HCT116 (cell line): ENCODE results near the gene LAMA4.

ENCODE experiments used
- CTCF ChIP-seq, 3 experiments: fragments of 200-600 bp in 1 of 3; sonication (generic) in 1 of 3; IDR thresholded peaks in 2 of 3; conservative IDR thresholded peaks in 1 of 3; 2 replicates each; pipeline ENCODE4 v1.5.1; 2012 to 2017; ENCODE audit warnings: low read depth in 2 of 3, low read length in 2 of 3, antibody characterized with exemption in 1 of 3, borderline replicate concordance in 1 of 3, control low read depth in 1 of 3, mild to moderate bottlenecking in 1 of 3, mixed read lengths in 1 of 3, mixed run types in 1 of 3, moderate library complexity in 1 of 3; ENCODE audit not compliant: insufficient read depth in 1 of 3
- EGR1 ChIP-seq: IDR thresholded peaks from 2 replicates; pipeline ENCODE4 v1.6.1; 2012; ENCODE audit warnings: low read depth
- EZH2 ChIP-seq: fragments of 200-600 bp; sonication (generic); IDR thresholded peaks from 2 replicates; pipeline ENCODE4 v1.6.1; 2017; ENCODE audit warnings: antibody characterized with exemption, mixed run types
- MAX ChIP-seq: IDR thresholded peaks from 2 replicates; pipeline ENCODE4 v1.6.1; 2012
- POLR2A ChIP-seq: IDR thresholded peaks from 2 replicates; pipeline ENCODE4 v1.7.0; 2011; ENCODE audit warnings: borderline replicate concordance; ENCODE audit not compliant: insufficient read depth, insufficient read length; ENCODE audit errors: extremely low read depth
- POLR2AphosphoS5 ChIP-seq: IDR thresholded peaks from 2 replicates; pipeline ENCODE4 v1.6.1; 2011; ENCODE audit warnings: mild to moderate bottlenecking, low read depth, low read length, moderate library complexity
- RAD21 ChIP-seq: IDR thresholded peaks from 2 replicates; pipeline ENCODE4 v1.6.1; 2012; ENCODE audit warnings: low read depth, mild to moderate bottlenecking
- REST ChIP-seq: IDR thresholded peaks from 2 replicates; pipeline ENCODE4 v1.6.1; 2012; ENCODE audit warnings: low read depth
- ZNF274 ChIP-seq: fragments of 200-500 bp; sonication (Bioruptor generic); IDR thresholded peaks from 2 replicates; pipeline ENCODE4 v1.6.1; 2014; ENCODE audit warnings: mild to moderate bottlenecking, low read depth, low read length, inconsistent platforms

- TF ChIP-seq CTCF (IDR thresholded peaks at IDR 0.05 in 2 of 3, conservative IDR thresholded peaks at IDR 0.05 in 1 of 3; ENCODE audit: borderline replicate concordance in 1 of 3, insufficient read depth in 1 of 3, low read depth in 2 of 3, low read length in 2 of 3) (no peak), EZH2 (no peak), RAD21 (no peak), POLR2A (no peak), EGR1 (no peak), MAX (no peak), ZNF274 (no peak), REST (no peak), POLR2AphosphoS5 (no peak)
These were observed 61.2 kb downstream of the LAMA4 start for GRCh38 chr6:112193117-112193516.
